Lower leg skin (tissue), 4 donors: ENCODE data around the gene ZBTB16. TPM values are rescaled to one million over a fixed set of nuclear protein-coding genes. Genes with fewer than 3 reads are reported as not detected.
A peak's percentile ranks its signal among the peaks of the same experiment; 100 is the strongest.

Source experiments
- DNase-seq, 2 donors: peaks; one replicate each; pipeline ENCODE4 v3.0.0-alpha.2; 2019; ENCODE audit warnings: low spot score in 2 of 2
- H3K4me3 ChIP-seq: fragments of 200-600 bp; sonication (generic); 2 replicates; pipeline ENCODE4 v1.5.1; 2017; ENCODE audit warnings: mild to moderate bottlenecking, low read depth; ENCODE audit not compliant: poor library complexity, severe bottlenecking
- CTCF ChIP-seq, 3 donors: fragments of 450-650 bp; IDR thresholded peaks; one replicate each; pipeline ENCODE4 v1.5.1; 2016; ENCODE audit warnings: antibody characterized with exemption in 3 of 3, mild to moderate bottlenecking in 3 of 3, moderate library complexity in 2 of 3
- POLR2A ChIP-seq, 2 donors: fragments of 450-650 bp; IDR thresholded peaks; one replicate each; pipeline ENCODE4 v1.6.1; 2016 to 2017; ENCODE audit warnings: antibody characterized with exemption in 2 of 2, mild to moderate bottlenecking in 1 of 2, moderate library complexity in 1 of 2
- WGBS, 2 donors: methylation state at CpG; one replicate each; pipeline ENCODE4 v1.1.5; 2018; 5-methylcytosine and 5-hydroxymethylcytosine counted together
- intact Hi-C: fragments of 100-400 bp; cut with DNase I; formaldehyde crosslinking; loops from one replicate; pipeline ENCODE4 v1.15.0; 2023; ENCODE audit warnings: low total_unique reads
- total RNA-seq, 4 donors: library from RNA; depleted of rRNA; stranded (reverse); fragments of >200 nt; gene quantifications; one replicate each; pipeline ENCODE4 v1.1.0, GENCODE V29; 2016

ZBTB16 gene
- total RNA-seq, 4 donors from 2014 or later = 167 to 369 (median 233) TPM

DNA sequence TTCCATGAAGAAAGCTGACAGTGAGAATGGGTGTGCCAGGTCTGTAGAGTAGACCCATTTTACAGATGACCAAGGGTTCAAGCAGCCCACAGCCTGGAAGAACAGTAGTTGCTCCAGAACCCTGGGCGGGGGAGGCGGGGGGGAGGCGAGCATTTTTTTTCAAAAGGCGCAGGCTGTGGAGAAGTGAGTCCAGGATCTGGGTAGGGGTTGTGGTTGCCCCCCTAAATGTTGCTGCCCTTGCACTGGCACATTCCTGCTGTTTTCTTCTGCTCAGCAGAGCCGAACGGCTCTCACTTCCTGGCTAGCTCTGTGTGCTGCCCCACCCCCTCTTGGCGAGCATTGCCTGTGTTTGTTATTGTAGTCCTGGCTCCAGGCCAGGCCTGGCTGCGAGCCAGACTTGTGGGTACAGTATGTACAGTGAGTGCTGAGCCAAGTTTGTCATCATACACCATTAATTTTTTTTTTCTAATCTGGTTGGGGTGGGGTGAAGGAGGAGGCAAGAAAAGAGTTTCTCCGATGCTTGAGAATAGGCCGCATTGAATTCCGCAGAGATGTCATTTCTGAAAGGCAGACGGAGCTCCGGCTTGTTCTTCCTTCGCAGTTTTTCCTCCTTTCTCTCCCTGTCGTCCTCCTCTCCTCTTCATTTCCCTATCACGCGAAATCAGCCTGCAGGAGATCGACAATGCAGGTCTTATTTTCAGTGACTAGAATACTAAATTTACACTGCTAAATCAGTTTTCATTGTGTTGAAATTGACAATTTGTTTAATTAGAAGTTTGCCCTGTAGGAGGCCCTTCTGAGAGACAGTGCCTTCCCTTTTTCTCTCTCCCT is 100.5 kb downstream of the ZBTB16 start:
- H3K4me3 ChIP-seq = no peak overlapping the region
- 1 to 3% methylated on average over 15 to 18 of the region's 18 CpGs for WGBS, 2 donors
- TF ChIP-seq POLR2A (IDR thresholded peaks at IDR 0.05) (no peak), CTCF (IDR thresholded peaks at IDR 0.05) (no peak)
- intact Hi-C loops = no loop called here
- DNase-seq = peak; percentile 99 to 100

- H3K4me3 ChIP-seq = no peak overlapping the region
- 50 to 51% methylated on average over 6 of the region's 6 CpGs for WGBS, 2 donors
- TF ChIP-seq CTCF (IDR thresholded peaks at IDR 0.05) = no peak
- no peak for TF ChIP-seq POLR2A (IDR thresholded peaks at IDR 0.05)
- DNase-seq = peak in 1 of 2 donors; percentile 21
- intact Hi-C loops = no loop called here
These were observed 101.4 kb downstream of the ZBTB16 start for GRCh38 chr11:114160894-114161293.

- DNase-seq = no peak
- TF ChIP-seq POLR2A (IDR thresholded peaks at IDR 0.05) (no peak), CTCF (IDR thresholded peaks at IDR 0.05) (no peak)
- intact Hi-C loops = no loop called here
- no peak overlapping the region for H3K4me3 ChIP-seq
- WGBS, 2 donors = 73 to 87% methylated on average over 9 of the region's 9 CpGs
These were observed 102.2 kb downstream of the ZBTB16 start for GRCh38 chr11:114161486-114162250.

DNA sequence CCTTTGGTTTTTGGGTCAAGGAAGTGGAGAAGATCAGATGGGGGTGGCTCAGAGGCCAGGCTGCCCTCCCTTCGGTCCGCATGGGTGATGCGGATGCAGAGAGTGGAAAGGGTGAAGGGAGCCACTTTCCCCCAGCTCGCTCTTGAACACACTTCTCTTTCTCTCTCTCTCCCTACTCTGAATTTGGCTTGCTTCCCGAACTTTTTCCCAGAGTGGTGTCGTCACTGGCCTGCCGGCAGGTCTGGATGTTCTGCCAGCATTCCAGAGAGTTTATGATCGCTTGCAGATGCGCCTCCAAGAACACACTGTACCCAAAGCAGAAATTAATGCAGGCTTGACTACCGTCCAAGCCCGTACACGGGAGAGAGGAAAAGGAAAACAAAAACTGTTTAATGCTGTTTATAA is 103.2 kb downstream of the ZBTB16 start:
- DNase-seq = peak; percentile 97
- H3K4me3 ChIP-seq = no peak overlapping the region
- intact Hi-C loops = no loop called here

DNA sequence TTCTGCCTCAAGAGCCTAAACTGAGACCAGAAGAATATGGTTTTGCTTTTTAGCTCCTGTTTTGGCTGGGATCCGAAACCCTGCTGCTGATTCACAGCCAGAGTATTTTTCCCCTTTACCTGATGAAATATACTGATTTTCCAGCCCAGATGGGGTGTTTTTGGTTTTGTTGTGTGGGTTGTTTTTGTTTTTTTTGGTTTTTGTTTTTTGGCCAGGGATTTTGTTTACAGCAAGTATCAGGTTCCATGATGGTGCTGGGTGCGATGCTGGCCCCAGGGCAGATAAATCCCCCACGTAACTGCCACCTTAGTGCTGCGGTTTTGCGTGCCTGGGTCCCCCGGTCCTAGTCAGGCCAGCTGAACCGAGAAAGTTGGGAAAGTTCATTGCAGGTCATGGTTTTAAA is 103.7 kb downstream of the ZBTB16 start:
- 9 to 22% methylated on average over 7 of the region's 7 CpGs for WGBS, 2 donors
- H3K4me3 ChIP-seq = no peak overlapping the region
- intact Hi-C loops = no loop called here
- peak in 1 of 2 donors; percentile 82 for DNase-seq
- no peak for TF ChIP-seq CTCF (IDR thresholded peaks at IDR 0.05)
- no peak for TF ChIP-seq POLR2A (IDR thresholded peaks at IDR 0.05)

More for the DNA sequence above, 103.2 kb downstream of the ZBTB16 start:
- 3 to 4% methylated on average over 12 of the region's 12 CpGs for WGBS, 2 donors
- TF ChIP-seq CTCF (IDR thresholded peaks at IDR 0.05) = no peak
- TF ChIP-seq POLR2A (IDR thresholded peaks at IDR 0.05) = no peak
